GM06990 (cell line): Measurements from ENCODE around the gene NR4A2.

Source experiments
- DNase-seq: peaks from one replicate; pipeline ENCODE4 v3.0.0-alpha.2; 2011; ENCODE audit not compliant: insufficient read length; ENCODE audit errors: extremely low read depth
- H3K27me3 ChIP-seq: replicated peaks from 2 replicates; pipeline ENCODE4 v1.6.0; 2011; ENCODE audit warnings: low read length; ENCODE audit not compliant: control insufficient read depth, insufficient read depth
- H3K36me3 ChIP-seq: 2 replicates; pipeline ENCODE4 v1.5.1; 2011; ENCODE audit warnings: low read length; ENCODE audit not compliant: control insufficient read depth, insufficient read depth
- H3K4me3 ChIP-seq: replicated peaks from 2 replicates; pipeline ENCODE4 v1.5.1; 2011; ENCODE audit warnings: low read depth, mild to moderate bottlenecking, control low read depth, low read length
- TF ChIP-seq, protein P1 (sequence below): IDR thresholded peaks from 2 replicates; pipeline ENCODE4 v1.5.1; 2011; ENCODE audit warnings: low read length, control low read depth, mild to moderate bottlenecking, inconsistent platforms; ENCODE audit not compliant: insufficient read depth, poor library complexity, severe bottlenecking

The NR4A2 gene

DNA sequence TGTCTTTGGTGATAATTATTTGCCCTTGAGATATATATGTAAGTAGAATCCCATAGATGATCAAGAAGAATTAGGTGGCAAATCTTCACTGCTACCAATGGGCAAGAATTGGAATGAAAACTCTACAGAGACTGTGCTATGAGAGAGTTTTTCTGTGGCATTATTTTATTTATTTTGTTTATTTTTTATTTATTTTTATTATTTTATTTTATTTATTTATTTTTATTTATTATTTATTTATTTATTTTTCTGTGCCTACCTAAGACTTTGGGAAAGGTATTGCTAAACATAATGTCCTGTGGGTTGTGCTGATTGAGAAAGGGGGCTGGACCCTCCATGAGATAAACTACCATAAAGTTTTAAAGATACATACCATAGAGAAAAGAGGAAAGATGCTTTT lies 16.6 kb upstream of the NR4A2 start:
- TF ChIP-seq, protein P1, sequence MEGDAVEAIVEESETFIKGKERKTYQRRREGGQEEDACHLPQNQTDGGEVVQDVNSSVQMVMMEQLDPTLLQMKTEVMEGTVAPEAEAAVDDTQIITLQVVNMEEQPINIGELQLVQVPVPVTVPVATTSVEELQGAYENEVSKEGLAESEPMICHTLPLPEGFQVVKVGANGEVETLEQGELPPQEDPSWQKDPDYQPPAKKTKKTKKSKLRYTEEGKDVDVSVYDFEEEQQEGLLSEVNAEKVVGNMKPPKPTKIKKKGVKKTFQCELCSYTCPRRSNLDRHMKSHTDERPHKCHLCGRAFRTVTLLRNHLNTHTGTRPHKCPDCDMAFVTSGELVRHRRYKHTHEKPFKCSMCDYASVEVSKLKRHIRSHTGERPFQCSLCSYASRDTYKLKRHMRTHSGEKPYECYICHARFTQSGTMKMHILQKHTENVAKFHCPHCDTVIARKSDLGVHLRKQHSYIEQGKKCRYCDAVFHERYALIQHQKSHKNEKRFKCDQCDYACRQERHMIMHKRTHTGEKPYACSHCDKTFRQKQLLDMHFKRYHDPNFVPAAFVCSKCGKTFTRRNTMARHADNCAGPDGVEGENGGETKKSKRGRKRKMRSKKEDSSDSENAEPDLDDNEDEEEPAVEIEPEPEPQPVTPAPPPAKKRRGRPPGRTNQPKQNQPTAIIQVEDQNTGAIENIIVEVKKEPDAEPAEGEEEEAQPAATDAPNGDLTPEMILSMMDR = no peak
- H3K27me3 ChIP-seq = no peaks in the 10 kb centered on the region
- no peak for DNase-seq
- no peaks in the 10 kb centered on the region for H3K36me3 ChIP-seq
- no peak overlapping the region for H3K4me3 ChIP-seq

GRCh38 chr2:156347431-156347830 lies 14.9 kb upstream of the NR4A2 start:
- no peaks in the 10 kb centered on the region for H3K27me3 ChIP-seq
- TF ChIP-seq, protein P1 = no peak
- H3K4me3 ChIP-seq = no peak overlapping the region
- H3K36me3 ChIP-seq = no peaks in the 10 kb centered on the region
- no peak for DNase-seq

DNA sequence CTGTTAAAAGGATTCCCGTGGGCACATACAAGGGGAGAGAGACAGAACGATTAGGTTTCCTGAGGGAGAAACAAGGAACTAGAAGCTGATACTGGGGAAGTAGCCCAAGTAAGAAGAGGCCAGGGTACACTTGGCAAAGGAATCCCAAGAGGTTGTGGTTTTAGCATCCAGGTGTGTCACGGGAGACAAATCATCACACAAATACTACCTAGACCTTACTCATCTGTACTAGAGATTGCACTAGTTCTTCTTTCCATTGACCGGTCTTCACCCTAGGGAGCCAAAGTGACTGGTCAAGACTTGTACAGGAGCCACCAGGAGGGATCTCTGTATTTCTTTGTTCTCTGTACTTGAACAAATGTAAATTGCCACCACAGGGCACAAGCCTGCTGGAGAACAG lies 14.2 kb upstream of the NR4A2 start:
- DNase-seq = no peak
- H3K27me3 ChIP-seq = no peaks in the 10 kb centered on the region
- no peaks in the 10 kb centered on the region for H3K36me3 ChIP-seq
- H3K4me3 ChIP-seq = no peak overlapping the region
- TF ChIP-seq, protein P1 = no peak

GRCh38 chr2:156345582-156345981 lies 13.1 kb upstream of the NR4A2 start:
- Histone ChIP-seq H3K27me3 (no peaks in the 10 kb centered on the region), H3K4me3 (no peak overlapping the region), H3K36me3 (no peaks in the 10 kb centered on the region)
- no peak for DNase-seq
- TF ChIP-seq, protein P1 = no peak

- no peaks in the 10 kb centered on the region for H3K36me3 ChIP-seq
- no peak overlapping the region for H3K4me3 ChIP-seq
- TF ChIP-seq, protein P1 = no peak
- no peaks in the 10 kb centered on the region for H3K27me3 ChIP-seq
- DNase-seq = no peak
These were observed 11.4 kb upstream of the NR4A2 start for GRCh38 chr2:156343940-156344301.
